ENCODE data around the gene MAP3K5. TPM values are rescaled to one million over a fixed set of nuclear protein-coding genes. Genes with fewer than 3 reads are reported as not detected.

The MAP3K5 gene
- total and polyA plus RNA-seq, 7 experiments from 2014 or later = 2.6 to 32.5 (median 13.4) TPM

DNA sequence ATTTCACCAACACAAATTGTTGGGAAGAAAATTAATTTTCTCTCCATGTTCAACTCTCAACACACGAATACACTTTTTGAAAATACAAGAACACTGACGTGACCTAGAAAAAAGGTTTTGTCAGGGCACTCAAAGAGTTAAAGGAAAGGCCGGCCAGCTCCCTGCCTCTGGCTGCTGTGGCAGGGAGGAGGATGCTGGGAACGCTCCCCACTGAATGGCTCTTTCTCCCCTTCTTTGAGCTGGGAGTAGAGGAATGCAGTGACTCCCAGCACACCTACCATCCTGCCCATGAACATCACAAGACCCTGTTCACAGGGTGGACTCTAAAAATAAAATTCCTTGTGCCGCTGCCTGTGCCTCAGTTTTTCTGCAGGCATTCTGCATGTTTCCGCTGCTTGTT is 47.0 kb downstream of the MAP3K5 start:
- POLR2A ChIA-PET = no interaction called here
- intact Hi-C loops (cut with micrococcal nuclease) = no loop called here
- ATAC-seq (no peak), DNase-seq (no peak)
- no peak overlapping the region for H3K4me3 ChIP-seq (ENCODE audit: low read length)
- peaks cover 10 to 12% of the 10 kb centered on the region in 2 donors for H3K4me1 ChIP-seq (ENCODE audit: control insufficient read depth in 2 of 2, insufficient read depth in 2 of 2, low read length in 2 of 2)
- Mint-ChIP-seq H3K9me3 (peaks cover 0 to 11% (median 0%) of the 10 kb centered on the region in 11 donors), H3K27ac (peak overlapping the region in 1 of 9 donors; percentile 52), H3K27me3 (no peaks in the 10 kb centered on the region), H3K4me3 (no peak overlapping the region), H3K36me3 (peaks cover 0 to 36% (median 4%) of the 10 kb centered on the region in 5 donors), H3K4me1 (peaks cover 16 to 61% (median 31%) of the 10 kb centered on the region in 7 donors)
- H3K36me3 ChIP-seq (ENCODE audit: control insufficient read depth in 2 of 3, insufficient read depth in 3 of 3, low read length in 3 of 3) = no peaks in the 10 kb centered on the region
- no peak overlapping the region for H3K27ac ChIP-seq (ENCODE audit: low read depth, low read length)
- CTCF ChIA-PET = interaction anchor here (1.0 to 4.2 kb wide), 2 partner anchors 47 to 102 kb away, joined by 3 to 21 read pairs; partner anchors contain the start of gene MAP3K5
- H3K27me3 ChIP-seq (ENCODE audit: control insufficient read depth in 2 of 2, insufficient read depth in 2 of 2, low read length in 2 of 2) = no peaks in the 10 kb centered on the region
- H3K9me3 ChIP-seq (ENCODE audit: control insufficient read depth in 2 of 3, low read length in 3 of 3) = no peaks in the 10 kb centered on the region

DNA sequence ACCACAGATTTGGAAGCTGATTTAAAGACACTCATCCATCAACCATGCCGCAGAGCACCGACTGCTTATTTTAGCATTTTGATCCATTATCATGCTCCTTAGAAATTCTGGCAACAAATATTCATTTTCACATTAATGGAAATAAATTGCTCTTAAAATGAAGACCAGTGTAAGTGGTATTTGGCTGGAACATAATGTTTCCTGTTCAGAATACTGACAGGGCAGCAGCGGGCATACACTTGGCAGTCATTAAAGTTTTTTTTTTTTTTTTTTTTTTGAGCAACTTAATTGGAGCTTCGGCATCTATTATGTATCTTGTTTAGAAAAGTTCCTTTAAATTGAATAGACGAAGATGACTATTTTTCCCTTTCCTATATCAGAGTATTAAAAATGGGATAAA is 47.4 kb downstream of the MAP3K5 start:
- no peaks in the 10 kb centered on the region for H3K9me3 ChIP-seq (ENCODE audit: control insufficient read depth in 2 of 3, low read length in 3 of 3)
- Mint-ChIP-seq H3K4me1 (peaks cover 16 to 61% (median 33%) of the 10 kb centered on the region in 7 donors), H3K27me3 (no peaks in the 10 kb centered on the region), H3K4me3 (no peak overlapping the region), H3K36me3 (peaks cover 0 to 38% (median 5%) of the 10 kb centered on the region in 5 donors), H3K27ac (no peak overlapping the region), H3K9me3 (peaks cover 0 to 11% (median 0%) of the 10 kb centered on the region in 11 donors)
- no peak overlapping the region for H3K4me3 ChIP-seq (ENCODE audit: low read length)
- H3K27ac ChIP-seq (ENCODE audit: low read depth, low read length) = no peak overlapping the region
- H3K36me3 ChIP-seq (ENCODE audit: control insufficient read depth in 2 of 3, insufficient read depth in 3 of 3, low read length in 3 of 3) = no peaks in the 10 kb centered on the region
- DNase-seq (no peak), ATAC-seq (no peak)
- no peaks in the 10 kb centered on the region for H3K27me3 ChIP-seq (ENCODE audit: control insufficient read depth in 2 of 2, insufficient read depth in 2 of 2, low read length in 2 of 2)
- POLR2A ChIA-PET = no interaction called here
- peaks cover 6 to 9% of the 10 kb centered on the region in 2 donors for H3K4me1 ChIP-seq (ENCODE audit: control insufficient read depth in 2 of 2, insufficient read depth in 2 of 2, low read length in 2 of 2)
- CTCF ChIA-PET = interaction anchor here (1.0 to 4.2 kb wide), 2 partner anchors 48 to 101 kb away, joined by 3 to 21 read pairs; partner anchors contain the start of gene MAP3K5
- intact Hi-C loops (cut with micrococcal nuclease) = no loop called here

- POLR2A ChIA-PET = interaction anchor here (4.4 kb wide), 1 partner anchor 49 kb away, joined by 20 read pairs; the partner anchor contains the start of gene MAP3K5
- Histone ChIP-seq H3K4me3 (ENCODE audit: low read length) (no peak overlapping the region), H3K4me1 (ENCODE audit: control insufficient read depth in 2 of 2, insufficient read depth in 2 of 2, low read length in 2 of 2) (peaks cover 0 to 6% of the 10 kb centered on the region in 2 donors), H3K27me3 (ENCODE audit: control insufficient read depth in 2 of 2, insufficient read depth in 2 of 2, low read length in 2 of 2) (no peaks in the 10 kb centered on the region), H3K9me3 (ENCODE audit: control insufficient read depth in 2 of 3, low read length in 3 of 3) (no peaks in the 10 kb centered on the region), H3K27ac (ENCODE audit: low read depth, low read length) (no peak overlapping the region), H3K36me3 (ENCODE audit: control insufficient read depth in 2 of 3, insufficient read depth in 3 of 3, low read length in 3 of 3) (no peaks in the 10 kb centered on the region)
- Mint-ChIP-seq H3K4me1 (peaks cover 14 to 65% (median 33%) of the 10 kb centered on the region in 7 donors), H3K36me3 (peaks cover 0 to 36% (median 5%) of the 10 kb centered on the region in 5 donors), H3K4me3 (no peak overlapping the region), H3K27ac (no peak overlapping the region), H3K27me3 (no peaks in the 10 kb centered on the region), H3K9me3 (peaks cover 0 to 4% (median 0%) of the 10 kb centered on the region in 11 donors)
- ATAC-seq = no peak
- intact Hi-C loops (cut with micrococcal nuclease) = no loop called here
- no peak for DNase-seq
- CTCF ChIA-PET = interaction anchor here (0.6 to 5.6 kb wide), 5 partner anchors 50 to 100 kb away, joined by 3 to 55 read pairs (median 3); partner anchors contain the start of gene MAP3K5
These were observed 50.2 kb downstream of the MAP3K5 start for GRCh38 chr6:136742125-136742524.

DNA sequence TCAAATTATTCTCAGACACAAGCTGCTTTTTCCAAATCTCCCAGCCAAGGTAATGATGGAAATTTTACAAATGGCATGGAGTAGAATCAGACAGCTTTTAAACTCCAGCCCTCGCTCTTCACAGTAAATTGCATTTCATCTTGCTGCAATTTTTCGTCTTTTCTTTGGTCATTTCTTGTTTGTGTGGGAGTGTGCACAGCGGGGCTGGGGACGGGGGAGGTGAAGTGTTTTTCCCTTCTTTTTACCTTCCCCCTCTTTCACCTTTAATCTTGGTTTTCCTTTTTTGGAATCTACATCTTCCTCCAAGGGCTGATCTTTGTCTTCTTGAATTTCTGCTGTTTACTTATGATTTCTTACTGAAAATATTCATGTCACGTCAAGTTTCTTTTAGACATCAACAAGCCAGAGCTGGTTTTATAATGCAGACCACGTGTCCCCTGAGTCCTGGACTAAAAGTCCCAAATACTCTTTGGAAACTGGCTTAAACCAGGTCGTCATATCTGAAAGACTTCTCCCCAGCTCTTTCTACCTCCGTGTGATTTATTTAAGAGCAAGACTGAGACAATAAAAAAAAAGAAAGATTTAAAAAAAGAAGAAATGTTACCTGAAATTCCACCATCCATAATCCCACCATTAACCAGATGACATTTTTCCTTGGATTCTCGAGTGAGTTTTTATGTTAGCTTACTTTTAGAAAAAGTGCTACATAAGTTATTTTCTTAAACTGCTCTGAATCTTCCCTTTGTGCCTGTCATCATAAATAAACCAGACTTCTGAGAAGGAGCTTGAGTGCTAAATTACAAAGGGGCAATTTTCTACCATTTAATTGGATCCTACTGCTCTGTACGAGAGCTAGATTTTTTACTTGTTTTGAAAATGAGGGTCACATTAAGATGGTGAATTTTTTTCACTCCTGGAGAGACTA is 52.0 kb downstream of the MAP3K5 start:
- Mint-ChIP-seq H3K4me1 (peaks cover 14 to 54% (median 27%) of the 10 kb centered on the region in 7 donors), H3K27me3 (no peaks in the 10 kb centered on the region), H3K9me3 (peaks cover 0 to 4% (median 0%) of the 10 kb centered on the region in 11 donors), H3K27ac (peak overlapping the region in 2 of 9 donors; percentile 30 to 63), H3K4me3 (no peak overlapping the region), H3K36me3 (peaks cover 0 to 32% (median 0%) of the 10 kb centered on the region in 5 donors)
- H3K27ac ChIP-seq (ENCODE audit: low read depth, low read length) = no peak overlapping the region
- no peak overlapping the region for H3K4me3 ChIP-seq (ENCODE audit: low read length)
- POLR2A ChIA-PET = interaction anchor here (0.6 to 4.4 kb wide), 4 partner anchors 24 to 102 kb away, joined by 3 to 20 read pairs (median 3); partner anchors contain the start of gene MAP3K5
- H3K9me3 ChIP-seq (ENCODE audit: control insufficient read depth in 2 of 3, low read length in 3 of 3) = no peaks in the 10 kb centered on the region
- H3K27me3 ChIP-seq (ENCODE audit: control insufficient read depth in 2 of 2, insufficient read depth in 2 of 2, low read length in 2 of 2) = no peaks in the 10 kb centered on the region
- intact Hi-C loops (cut with micrococcal nuclease) = no loop called here
- peaks cover 0 to 6% of the 10 kb centered on the region in 2 donors for H3K4me1 ChIP-seq (ENCODE audit: control insufficient read depth in 2 of 2, insufficient read depth in 2 of 2, low read length in 2 of 2)
- H3K36me3 ChIP-seq (ENCODE audit: control insufficient read depth in 2 of 3, insufficient read depth in 3 of 3, low read length in 3 of 3) = no peaks in the 10 kb centered on the region
- DNase-seq (no peak), ATAC-seq (no peak)
- CTCF ChIA-PET = interaction anchor here (0.7 to 5.6 kb wide), 7 partner anchors 10 to 1205 kb away, joined by 3 to 55 read pairs (median 4); partner anchors contain the start of gene MAP3K5

- intact Hi-C loops (cut with micrococcal nuclease) = loop anchor here in 1 of 2 donors (1.0 to 5.0 kb wide), 2 partner anchors 54 to 97 kb away; no protein-coding TSS in a partner anchor
- Mint-ChIP-seq H3K4me1 (peaks cover 14 to 50% (median 27%) of the 10 kb centered on the region in 7 donors), H3K27me3 (no peaks in the 10 kb centered on the region), H3K4me3 (no peak overlapping the region), H3K27ac (peak overlapping the region in 1 of 9 donors; percentile 14), H3K36me3 (peaks cover 0 to 32% (median 0%) of the 10 kb centered on the region in 5 donors), H3K9me3 (peaks cover 0 to 4% (median 0%) of the 10 kb centered on the region in 11 donors)
- Histone ChIP-seq H3K4me1 (ENCODE audit: control insufficient read depth in 2 of 2, insufficient read depth in 2 of 2, low read length in 2 of 2) (peaks cover 0 to 6% of the 10 kb centered on the region in 2 donors), H3K4me3 (ENCODE audit: low read length) (no peak overlapping the region), H3K9me3 (ENCODE audit: control insufficient read depth in 2 of 3, low read length in 3 of 3) (no peaks in the 10 kb centered on the region), H3K36me3 (ENCODE audit: control insufficient read depth in 2 of 3, insufficient read depth in 3 of 3, low read length in 3 of 3) (no peaks in the 10 kb centered on the region), H3K27ac (ENCODE audit: low read depth, low read length) (no peak overlapping the region), H3K27me3 (ENCODE audit: control insufficient read depth in 2 of 2, insufficient read depth in 2 of 2, low read length in 2 of 2) (no peaks in the 10 kb centered on the region)
- no peak for ATAC-seq
- DNase-seq = no peak
- POLR2A ChIA-PET = interaction anchor here (4.4 kb wide), 1 partner anchor 52 kb away, joined by 20 read pairs; the partner anchor contains the start of gene MAP3K5
- CTCF ChIA-PET = interaction anchor here (1.3 to 5.6 kb wide), 2 partner anchors 13 to 52 kb away, joined by 4 to 55 read pairs; partner anchors contain the start of gene MAP3K5
These were observed 52.8 kb downstream of the MAP3K5 start for GRCh38 chr6:136739501-136739900.

DNA sequence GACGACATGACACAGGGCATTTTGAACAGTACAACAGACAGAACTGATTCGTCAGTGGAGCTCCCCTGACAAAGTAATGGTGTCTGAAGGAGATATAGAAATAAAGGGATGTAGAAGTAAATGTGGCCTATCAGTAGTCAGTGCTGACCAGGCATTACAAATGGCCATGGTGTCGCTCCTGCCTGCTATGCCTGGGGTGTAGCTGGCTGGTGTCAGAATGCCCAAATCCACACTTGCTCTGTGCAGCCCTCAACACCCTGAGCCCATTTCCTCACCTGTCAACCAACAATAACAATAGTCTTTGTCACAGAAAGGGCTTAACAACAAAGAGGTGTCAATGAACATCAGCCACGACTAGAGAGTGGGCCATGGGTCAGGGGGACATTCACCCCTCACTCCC is 53.2 kb downstream of the MAP3K5 start:
- H3K27ac ChIP-seq (ENCODE audit: low read depth, low read length) = no peak overlapping the region
- H3K27me3 Mint-ChIP-seq = no peaks in the 10 kb centered on the region
- DNase-seq = no peak
- ATAC-seq = no peak
- POLR2A ChIA-PET = interaction anchor here (0.5 to 4.4 kb wide), 2 partner anchors 52 to 516 kb away, joined by 3 to 20 read pairs; partner anchors contain the start of gene MAP3K5
- H3K4me1 ChIP-seq (ENCODE audit: control insufficient read depth in 2 of 2, insufficient read depth in 2 of 2, low read length in 2 of 2) = peaks cover 0 to 6% of the 10 kb centered on the region in 2 donors
- H3K27me3 ChIP-seq (ENCODE audit: control insufficient read depth in 2 of 2, insufficient read depth in 2 of 2, low read length in 2 of 2) = no peaks in the 10 kb centered on the region
- H3K36me3 Mint-ChIP-seq = peaks cover 0 to 32% (median 0%) of the 10 kb centered on the region in 5 donors
- H3K9me3 ChIP-seq (ENCODE audit: control insufficient read depth in 2 of 3, low read length in 3 of 3) = no peaks in the 10 kb centered on the region
- H3K27ac Mint-ChIP-seq = peak overlapping the region in 1 of 9 donors; percentile 14
- H3K4me3 ChIP-seq (ENCODE audit: low read length) = no peak overlapping the region
- H3K4me3 Mint-ChIP-seq = no peak overlapping the region
- peaks cover 14 to 48% (median 27%) of the 10 kb centered on the region in 7 donors for H3K4me1 Mint-ChIP-seq
- no peaks in the 10 kb centered on the region for H3K36me3 ChIP-seq (ENCODE audit: control insufficient read depth in 2 of 3, insufficient read depth in 3 of 3, low read length in 3 of 3)
- CTCF ChIA-PET = interaction anchor here (0.9 to 5.6 kb wide), 3 partner anchors 53 to 95 kb away, joined by 3 to 55 read pairs (median 3); partner anchors contain the start of gene MAP3K5
- H3K9me3 Mint-ChIP-seq = peaks cover 0 to 4% (median 0%) of the 10 kb centered on the region in 11 donors
- intact Hi-C loops (cut with micrococcal nuclease) = loop anchor here in 1 of 2 donors (1.0 to 5.0 kb wide), 2 partner anchors 54 to 97 kb away; no protein-coding TSS in a partner anchor
